Left ventricle myocardium inferior (tissue), 1 donor: ENCODE measurements around the gene GNG2. TPM values are rescaled to one million over a fixed set of nuclear protein-coding genes. Genes with fewer than 3 reads are reported as not detected.

ENCODE experiments used
- DNase-seq: peaks from one replicate; pipeline ENCODE4 v3.0.0-alpha.2; 2020
- H3K27ac ChIP-seq: fragments of 200-600 bp; replicated peaks from 2 replicates; pipeline ENCODE4 v1.8.0; 2021
- H3K27me3 ChIP-seq: fragments of 200-600 bp; 2 replicates; pipeline ENCODE4 v1.8.0; 2021; ENCODE audit warnings: low read depth
- H3K36me3 ChIP-seq: fragments of 200-600 bp; 2 replicates; pipeline ENCODE4 v1.8.0; 2021
- H3K4me1 ChIP-seq: fragments of 200-600 bp; 2 replicates; pipeline ENCODE4 v1.8.0; 2021
- H3K4me3 ChIP-seq: fragments of 200-600 bp; 2 replicates; pipeline ENCODE4 v1.8.0; 2021; ENCODE audit warnings: mild to moderate bottlenecking, moderate library complexity
- H3K9me3 ChIP-seq: fragments of 200-600 bp; replicated peaks from 2 replicates; pipeline ENCODE4 v1.8.0; 2021
- intact Hi-C: fragments of 100-400 bp; cut with micrococcal nuclease; formaldehyde crosslinking; loops from one replicate; pipeline ENCODE4 v1.11.0; 2022
- total RNA-seq: library from RNA; stranded (reverse); fragmentation: NEBNext Ultra II Directional; extraction: Animal tissue kit (Norgen Biotek cat#: 25700); gene quantifications from one replicate; pipeline ENCODE4 v1.2.1, GENCODE V29; 2021
- TF ChIP-seq, protein P1 (sequence below): fragments of 200-600 bp; IDR thresholded peaks from 2 replicates; pipeline ENCODE4 v1.8.0; 2021; ENCODE audit warnings: antibody characterized with exemption, mild to moderate bottlenecking, borderline replicate concordance
- donor health status: DM: no; HTN: yes; CAD: no; lungs with severe emphysema.

GNG2 gene
- total RNA-seq, 1 donor from 2014 or later, result 6.7 TPM

DNA sequence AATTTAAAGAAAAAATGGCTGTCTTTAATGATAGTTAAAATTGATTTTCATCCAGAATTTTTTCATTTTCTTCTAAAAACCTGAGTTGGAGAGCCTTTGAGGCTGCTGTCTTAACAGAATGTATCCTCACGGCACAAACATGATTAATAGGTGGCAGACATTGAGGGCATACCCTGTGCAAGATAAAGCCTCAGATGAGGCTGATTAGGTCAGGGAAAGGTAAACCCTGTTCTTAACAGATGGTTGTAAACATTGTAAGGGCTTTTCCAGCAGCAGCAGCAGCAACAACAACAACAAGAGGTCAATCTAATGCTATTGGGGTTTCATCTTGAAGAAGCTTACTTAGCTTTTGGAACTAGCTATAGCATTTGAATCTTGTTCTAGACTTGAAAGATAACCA is 17.4 kb downstream of the GNG2 start:
- Histone ChIP-seq H3K36me3 (no peaks in the 10 kb centered on the region), H3K4me3 (no peak overlapping the region), H3K9me3 (no peaks in the 10 kb centered on the region), H3K4me1 (peaks cover 16% of the 10 kb centered on the region), H3K27ac (no peak overlapping the region), H3K27me3 (no peaks in the 10 kb centered on the region)
- TF ChIP-seq, protein P1, sequence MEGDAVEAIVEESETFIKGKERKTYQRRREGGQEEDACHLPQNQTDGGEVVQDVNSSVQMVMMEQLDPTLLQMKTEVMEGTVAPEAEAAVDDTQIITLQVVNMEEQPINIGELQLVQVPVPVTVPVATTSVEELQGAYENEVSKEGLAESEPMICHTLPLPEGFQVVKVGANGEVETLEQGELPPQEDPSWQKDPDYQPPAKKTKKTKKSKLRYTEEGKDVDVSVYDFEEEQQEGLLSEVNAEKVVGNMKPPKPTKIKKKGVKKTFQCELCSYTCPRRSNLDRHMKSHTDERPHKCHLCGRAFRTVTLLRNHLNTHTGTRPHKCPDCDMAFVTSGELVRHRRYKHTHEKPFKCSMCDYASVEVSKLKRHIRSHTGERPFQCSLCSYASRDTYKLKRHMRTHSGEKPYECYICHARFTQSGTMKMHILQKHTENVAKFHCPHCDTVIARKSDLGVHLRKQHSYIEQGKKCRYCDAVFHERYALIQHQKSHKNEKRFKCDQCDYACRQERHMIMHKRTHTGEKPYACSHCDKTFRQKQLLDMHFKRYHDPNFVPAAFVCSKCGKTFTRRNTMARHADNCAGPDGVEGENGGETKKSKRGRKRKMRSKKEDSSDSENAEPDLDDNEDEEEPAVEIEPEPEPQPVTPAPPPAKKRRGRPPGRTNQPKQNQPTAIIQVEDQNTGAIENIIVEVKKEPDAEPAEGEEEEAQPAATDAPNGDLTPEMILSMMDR, result no peak
- DNase-seq, result no peak
- intact Hi-C loops, result no loop called here

DNA sequence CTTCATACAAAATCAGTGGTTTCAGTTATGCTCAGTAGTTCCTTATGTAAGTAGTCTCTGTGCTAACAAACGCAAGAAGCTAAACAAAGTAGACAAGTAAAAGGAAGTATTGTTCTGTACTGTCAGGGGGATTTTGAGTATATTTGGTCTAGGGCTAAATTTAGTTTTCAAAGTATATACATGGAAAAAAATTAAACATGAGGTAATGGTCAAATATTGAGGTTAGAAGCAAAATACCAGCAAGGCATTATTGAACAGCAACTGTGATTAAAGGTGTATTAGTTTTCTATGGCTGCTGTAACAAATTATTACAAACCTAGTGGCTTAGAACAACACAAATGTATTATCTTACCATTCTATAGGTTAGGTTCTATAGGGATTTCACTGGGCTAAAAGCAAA is 18.8 kb downstream of the GNG2 start:
- H3K27me3 ChIP-seq, result no peaks in the 10 kb centered on the region
- H3K9me3 ChIP-seq, result no peaks in the 10 kb centered on the region
- H3K4me3 ChIP-seq, result no peak overlapping the region
- TF ChIP-seq, protein P1, result no peak
- intact Hi-C loops, result no loop called here
- no peaks in the 10 kb centered on the region for H3K36me3 ChIP-seq
- no peak overlapping the region for H3K27ac ChIP-seq
- peaks cover 11% of the 10 kb centered on the region for H3K4me1 ChIP-seq
- no peak for DNase-seq

DNA sequence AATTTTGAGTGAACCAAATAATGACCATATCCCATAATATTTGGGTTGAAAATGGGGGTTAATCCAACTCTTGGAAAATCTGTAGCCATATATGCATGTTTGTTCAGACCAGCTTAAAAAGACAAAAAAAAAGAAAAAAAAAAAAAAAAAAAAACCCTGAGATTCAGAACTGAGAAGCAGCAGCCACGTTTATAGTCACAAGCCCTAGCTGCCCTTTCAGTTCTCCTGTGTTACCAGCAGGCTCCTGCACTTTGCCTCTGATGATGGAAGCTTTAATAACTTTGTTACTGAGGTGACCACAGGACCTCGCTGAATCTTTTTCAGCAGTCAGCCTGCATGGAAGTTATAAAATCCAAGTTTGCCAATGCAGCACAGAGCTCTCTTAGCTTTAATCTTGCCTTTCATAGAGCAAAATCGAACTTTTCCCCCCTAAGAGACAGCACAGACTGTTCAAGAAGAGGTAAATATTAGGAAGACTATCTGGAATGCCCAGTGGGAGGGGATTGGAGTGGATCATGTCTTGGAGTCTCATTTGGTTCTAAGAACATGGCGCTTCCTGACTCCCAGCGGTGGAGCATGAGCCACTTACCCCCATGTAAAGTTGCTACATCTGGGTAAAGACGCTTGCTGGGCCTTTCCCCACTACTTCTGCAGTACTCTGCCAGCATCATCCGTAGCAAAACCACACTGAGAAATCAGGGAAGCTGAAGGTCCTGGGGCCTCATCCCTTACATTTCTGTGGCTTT is 20.6 kb downstream of the GNG2 start:
- no peak for DNase-seq
- H3K27ac ChIP-seq, result peak overlapping the region; percentile 47
- H3K36me3 ChIP-seq, result no peaks in the 10 kb centered on the region
- TF ChIP-seq, protein P1, result no peak
- intact Hi-C loops, result no loop called here
- H3K4me1 ChIP-seq, result peaks cover 22% of the 10 kb centered on the region
- H3K27me3 ChIP-seq, result no peaks in the 10 kb centered on the region
- no peaks in the 10 kb centered on the region for H3K9me3 ChIP-seq
- peak overlapping the region; percentile 27 for H3K4me3 ChIP-seq

DNA sequence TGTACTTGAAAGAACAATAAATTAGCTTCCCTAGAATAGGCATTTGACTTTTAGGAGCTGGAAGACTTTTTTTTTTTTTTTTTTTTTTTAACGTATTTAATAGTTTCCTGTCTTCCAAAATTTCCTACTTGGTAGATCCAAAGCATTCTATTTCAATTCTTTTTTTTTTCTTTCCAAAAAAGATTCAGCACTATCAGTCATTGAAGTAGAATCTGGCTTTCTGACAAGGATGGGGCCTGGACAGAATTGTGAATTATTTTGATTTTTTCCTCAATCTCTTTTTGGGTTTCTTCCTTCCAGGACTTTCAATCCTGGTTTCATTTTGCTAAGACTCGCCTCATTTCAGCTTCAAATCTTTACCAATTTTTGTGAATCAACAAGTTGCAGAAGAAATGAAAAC is 21.2 kb downstream of the GNG2 start:
- Histone ChIP-seq H3K9me3 (no peaks in the 10 kb centered on the region), H3K27ac (peak overlapping the region; percentile 47), H3K4me3 (peak overlapping the region; percentile 27), H3K36me3 (no peaks in the 10 kb centered on the region), H3K27me3 (no peaks in the 10 kb centered on the region), H3K4me1 (peaks cover 22% of the 10 kb centered on the region)
- intact Hi-C loops, result no loop called here
- no peak for DNase-seq
- TF ChIP-seq, protein P1, result no peak

DNA sequence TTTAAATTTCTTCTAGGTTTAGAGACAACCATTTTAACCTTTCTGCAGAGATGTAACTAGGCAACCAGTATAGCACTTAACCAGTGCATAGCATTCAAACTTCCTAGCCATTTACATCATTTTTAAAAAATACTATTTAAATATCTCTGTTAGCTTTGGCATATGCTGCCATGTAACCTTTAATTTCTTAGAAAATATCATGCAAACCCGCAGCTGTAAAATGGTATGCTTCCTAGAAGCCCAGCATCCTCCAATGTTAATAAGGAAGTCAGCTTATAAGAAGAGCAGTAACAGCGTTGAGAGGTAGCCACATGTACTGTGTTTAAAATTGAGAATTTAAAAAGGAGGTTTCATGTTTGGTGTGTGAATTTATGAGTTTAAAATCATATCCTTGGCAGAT is 22.8 kb downstream of the GNG2 start:
- Histone ChIP-seq H3K9me3 (no peaks in the 10 kb centered on the region), H3K36me3 (no peaks in the 10 kb centered on the region), H3K27ac (peak overlapping the region; percentile 54), H3K4me3 (no peak overlapping the region), H3K4me1 (peaks cover 22% of the 10 kb centered on the region), H3K27me3 (no peaks in the 10 kb centered on the region)
- no peak for DNase-seq
- intact Hi-C loops, result no loop called here
- TF ChIP-seq, protein P1, result no peak
